H9 (cell line): ENCODE data around the gene RHOD. TPM values are rescaled to one million over a fixed set of nuclear protein-coding genes. Genes with fewer than 3 reads are reported as not detected.

Experiments used
- DNase-seq: peaks from one replicate; pipeline ENCODE4 v3.0.0-alpha.2; 2017
- H2AFZ ChIP-seq: one replicate; pipeline ENCODE4 v1.6.1; 2013; ENCODE audit warnings: mild to moderate bottlenecking, low read length, control low read depth, moderate library complexity
- H2AK5ac ChIP-seq: 2 replicates; pipeline ENCODE4 v1.6.1; 2013; ENCODE audit warnings: low read length, control low read depth, mixed read lengths; ENCODE audit not compliant: insufficient read length
- H2BK120ac ChIP-seq: one replicate; pipeline ENCODE4 v1.6.1; 2013; ENCODE audit warnings: low read depth, mild to moderate bottlenecking, low read length, control low read depth, inconsistent platforms; ENCODE audit not compliant: poor library complexity, severe bottlenecking
- H2BK12ac ChIP-seq: 2 replicates; pipeline ENCODE4 v1.6.1; 2013; ENCODE audit warnings: low read length, control low read depth, mixed read lengths, low read depth; ENCODE audit not compliant: insufficient read length
- H2BK15ac ChIP-seq: 2 replicates; pipeline ENCODE4 v1.6.1; 2013; ENCODE audit warnings: low read depth, low read length, control low read depth
- H2BK20ac ChIP-seq: one replicate; pipeline ENCODE4 v1.6.1; 2013; ENCODE audit warnings: low read depth, mild to moderate bottlenecking, low read length, control low read depth, inconsistent platforms; ENCODE audit not compliant: poor library complexity, severe bottlenecking
- H2BK5ac ChIP-seq: 2 replicates; pipeline ENCODE4 v1.6.1; 2013; ENCODE audit warnings: low read length, control low read depth, mixed read lengths; ENCODE audit not compliant: insufficient read length
- H3K14ac ChIP-seq: 2 replicates; pipeline ENCODE4 v1.6.1; 2013; ENCODE audit warnings: low read length, control low read depth; ENCODE audit not compliant: insufficient read depth
- H3K18ac ChIP-seq: 2 replicates; pipeline ENCODE4 v1.6.1; 2013; ENCODE audit warnings: low read depth, mild to moderate bottlenecking, mixed read lengths, low read length, control low read depth; ENCODE audit not compliant: insufficient read length
- H3K23ac ChIP-seq: 2 replicates; pipeline ENCODE4 v1.6.1; 2013; ENCODE audit warnings: low read length, control low read depth, mixed read lengths, low read depth; ENCODE audit not compliant: insufficient read length
- H3K23me2 ChIP-seq: 2 replicates; pipeline ENCODE4 v1.6.1; 2013; ENCODE audit warnings: low read depth, mild to moderate bottlenecking, mixed read lengths, low read length, control low read depth; ENCODE audit not compliant: insufficient read length, poor library complexity, severe bottlenecking
- H3K27ac ChIP-seq: 2 replicates; pipeline ENCODE4 v1.5.1; 2013; ENCODE audit warnings: low read length, control low read depth, mixed read lengths, low read depth; ENCODE audit not compliant: insufficient read length
- H3K27me3 ChIP-seq: 2 replicates; pipeline ENCODE4 v1.6.1; 2013; ENCODE audit warnings: low read length, control low read depth, inconsistent platforms; ENCODE audit not compliant: insufficient read depth
- H3K4ac ChIP-seq: 2 replicates; pipeline ENCODE4 v1.6.1; 2013; ENCODE audit warnings: low read depth, mild to moderate bottlenecking, control low read depth, inconsistent platforms, low read length, moderate library complexity
- H3K4me1 ChIP-seq: 2 replicates; pipeline ENCODE4 v1.6.1; 2013; ENCODE audit warnings: low read length, control low read depth, inconsistent platforms; ENCODE audit not compliant: insufficient read depth
- H3K4me2 ChIP-seq: 2 replicates; pipeline ENCODE4 v1.6.1; 2013; ENCODE audit warnings: low read length, control low read depth, mixed read lengths; ENCODE audit not compliant: insufficient read length, insufficient read depth
- H3K56ac ChIP-seq: 2 replicates; pipeline ENCODE4 v1.6.1; 2013; ENCODE audit warnings: low read depth, mild to moderate bottlenecking, mixed read lengths, low read length, control low read depth; ENCODE audit not compliant: insufficient read length
- H3K79me1 ChIP-seq: 2 replicates; pipeline ENCODE4 v1.6.1; 2013; ENCODE audit warnings: low read depth, mild to moderate bottlenecking, moderate library complexity, low read length, control low read depth, inconsistent platforms; ENCODE audit not compliant: insufficient read depth, poor library complexity, severe bottlenecking
- H3K79me2 ChIP-seq: 2 replicates; pipeline ENCODE4 v1.6.1; 2013; ENCODE audit warnings: low read length, control low read depth, inconsistent platforms; ENCODE audit not compliant: insufficient read depth
- H3K9ac ChIP-seq: 2 replicates; pipeline ENCODE4 v1.6.1; 2013; ENCODE audit warnings: low read length, control low read depth, mixed read lengths; ENCODE audit not compliant: insufficient read length; ENCODE audit errors: extremely low read depth
- H3K9me3 ChIP-seq: one replicate; pipeline ENCODE4 v1.6.1; 2013; ENCODE audit warnings: low read depth, low read length, inconsistent platforms; ENCODE audit not compliant: control insufficient read depth
- H3T11ph ChIP-seq: one replicate; pipeline ENCODE4 v1.6.1; 2013; ENCODE audit warnings: mild to moderate bottlenecking, low read length, control low read depth, inconsistent platforms
- H4K20me1 ChIP-seq: one replicate; pipeline ENCODE4 v1.6.1; 2013; ENCODE audit not compliant: control insufficient read depth, insufficient read length, insufficient read depth
- H4K5ac ChIP-seq: 2 replicates; pipeline ENCODE4 v1.6.1; 2013; ENCODE audit warnings: low read depth, mild to moderate bottlenecking, mixed read lengths, low read length, control low read depth; ENCODE audit not compliant: insufficient read length
- H4K8ac ChIP-seq: replicated peaks from 2 replicates; pipeline ENCODE4 v1.6.1; 2013; ENCODE audit warnings: low read length, control low read depth, mixed read lengths, low read depth; ENCODE audit not compliant: insufficient read length
- H4K91ac ChIP-seq: 2 replicates; pipeline ENCODE4 v1.6.1; 2013; ENCODE audit warnings: low read depth, mild to moderate bottlenecking, moderate library complexity, mixed read lengths, low read length, control low read depth; ENCODE audit not compliant: insufficient read length
- H3K27ac Mint-ChIP-seq, 3 experiments: 2 replicates in 2 of 3; 3 replicates in 1 of 3; pipeline ENCODE4 v1.8.0; 2020 to 2021; ENCODE audit warnings: mixed read lengths in 3 of 3, mild to moderate bottlenecking in 1 of 3, moderate library complexity in 1 of 3
- H3K27me3 Mint-ChIP-seq: 2 replicates; pipeline ENCODE4 v1.8.0; 2021; ENCODE audit warnings: low read depth, mild to moderate bottlenecking, moderate library complexity, mixed read lengths
- H3K36me3 Mint-ChIP-seq, 3 experiments: 2 replicates in 2 of 3; 3 replicates in 1 of 3; pipeline ENCODE4 v1.8.0; 2020 to 2021; ENCODE audit warnings: low read depth in 3 of 3, mixed read lengths in 3 of 3; ENCODE audit not compliant: insufficient read depth in 1 of 3
- H3K4me1 Mint-ChIP-seq, 2 experiments: 2 replicates each; pipeline ENCODE4 v1.8.0; 2020; ENCODE audit warnings: mixed read lengths in 2 of 2
- H3K4me3 Mint-ChIP-seq, 2 experiments: 2 replicates in 1 of 2; 3 replicates in 1 of 2; pipeline ENCODE4 v1.8.0; 2020 to 2021; ENCODE audit warnings: mild to moderate bottlenecking in 2 of 2, mixed read lengths in 2 of 2, moderate library complexity in 1 of 2
- H3K9me3 Mint-ChIP-seq, 2 experiments: 2 replicates in 1 of 2; 3 replicates in 1 of 2; pipeline ENCODE4 v1.8.0; 2020; ENCODE audit warnings: mild to moderate bottlenecking in 2 of 2, mixed read lengths in 2 of 2, moderate library complexity in 1 of 2
- CTCF ChIP-seq: fragments of 200-600 bp; sonication (generic); conservative IDR thresholded peaks from 3 replicates; pipeline ENCODE4 v1.8.0; 2021; ENCODE audit warnings: antibody characterized with exemption, mild to moderate bottlenecking
- WGBS: extraction: QIAGEN DNeasy Blood & Tissue Kit; methylation state at CpG from one replicate; pipeline ENCODE4 v1.1.7; 2013; ENCODE audit warnings: missing lambda C conversion rate, low lambda C conversion rate, mixed read lengths; ENCODE audit not compliant: insufficient read length; ENCODE audit errors: extremely low coverage; 5-methylcytosine and 5-hydroxymethylcytosine counted together
- total RNA-seq: library from RNA; stranded (reverse); gene quantifications from 2 replicates; pipeline ENCODE4 v1.2.1, GENCODE V29; 2021

Gene RHOD
- total RNA-seq, 1 experiment from 2014 or later: 14.8 TPM

- Histone ChIP-seq H2AK5ac (no peak overlapping the region), H2BK5ac (no peak overlapping the region), H3K79me1 (no peaks in the 10 kb centered on the region), H4K20me1 (no peaks in the 10 kb centered on the region), H2AFZ (no peak overlapping the region), H3K23ac (no peak overlapping the region), H3K4me1 (no peaks in the 10 kb centered on the region), H3T11ph (no peak overlapping the region), H3K79me2 (no peaks in the 10 kb centered on the region), H4K91ac (no peak overlapping the region), H2BK120ac (no peak overlapping the region), H3K9ac (no peak overlapping the region), H3K27me3 (no peaks in the 10 kb centered on the region), H3K4me2 (no peak overlapping the region), H2BK12ac (no peak overlapping the region), H2BK15ac (no peak overlapping the region), H3K14ac (no peak overlapping the region), H3K23me2 (peaks cover 3% of the 10 kb centered on the region), H3K4ac (no peak overlapping the region), H4K5ac (no peak overlapping the region), H3K27ac (no peak overlapping the region), H2BK20ac (no peak overlapping the region), H3K9me3 (no peaks in the 10 kb centered on the region), H3K56ac (no peak overlapping the region), H4K8ac (no peak overlapping the region), H3K18ac (no peak overlapping the region)
- H3K27me3 Mint-ChIP-seq: no peaks in the 10 kb centered on the region; the same call in 1 of the 2 replicates
- peaks cover 0 to 6% of the 10 kb centered on the region in 2 experiments; a peak in 1 of 4 replicates for H3K4me1 Mint-ChIP-seq
- DNase-seq: no peak
- no peaks in the 10 kb centered on the region for H3K9me3 Mint-ChIP-seq
- no peak overlapping the region for H3K4me3 Mint-ChIP-seq
- no CpG with 5 or more reads among the region's 14 CpGs for WGBS
- no peaks in the 10 kb centered on the region for H3K36me3 Mint-ChIP-seq
- TF ChIP-seq CTCF: no peak
- peak overlapping the region in 1 of 3 experiments; percentile 32; a peak in 2 of 7 replicates for H3K27ac Mint-ChIP-seq
These were observed 11.3 kb upstream of the RHOD start for GRCh38 chr11:67045314-67045713.
